Neutrophil (primary cell): ENCODE results near the gene UFC1.
"Not testable (repeated sequence)": the region's sequence is repeated elsewhere in the genome, so short reads cannot be mapped to it uniquely, and the experiment has no call there.

Experiments
- H3K27ac ChIP-seq: fragments of 200-600 bp; sonication (generic); 2 replicates; pipeline ENCODE4 v1.5.1; 2016; ENCODE audit warnings: mild to moderate bottlenecking, moderate library complexity
- H3K27me3 ChIP-seq: fragments of 200-600 bp; sonication (generic); 2 replicates; pipeline ENCODE4 v1.6.0; 2016; ENCODE audit warnings: mild to moderate bottlenecking
- H3K36me3 ChIP-seq: fragments of 200-600 bp; sonication (generic); 2 replicates; pipeline ENCODE4 v1.5.1; 2017
- H3K4me1 ChIP-seq, 2 experiments: fragments of 200-600 bp in 1 of 2; sonication (generic) in 1 of 2; 1 replicate in 1 of 2; 2 replicates in 1 of 2; pipeline versions ENCODE4 v1.5.1 to v1.6.1; 2013 to 2016; ENCODE audit warnings: low read depth in 1 of 2, low read length in 1 of 2, mild to moderate bottlenecking in 1 of 2, moderate library complexity in 1 of 2; ENCODE audit not compliant: control insufficient read depth in 1 of 2, insufficient read depth in 1 of 2
- H3K4me3 ChIP-seq, 2 experiments: fragments of 200-600 bp in 1 of 2; sonication (generic) in 1 of 2; 1 replicate in 1 of 2; 2 replicates in 1 of 2; pipeline ENCODE4 v1.5.1; 2013 to 2016; ENCODE audit warnings: low read depth in 1 of 2, low read length in 1 of 2, mild to moderate bottlenecking in 1 of 2, moderate library complexity in 1 of 2
- H3K9me3 ChIP-seq: fragments of 200-600 bp; sonication (generic); 2 replicates; pipeline ENCODE4 v1.5.1; 2016
- TF ChIP-seq, protein P1 (sequence below): fragments of 200-600 bp; sonication (generic); IDR thresholded peaks from 2 replicates; pipeline ENCODE4 v1.5.1; 2016; ENCODE audit warnings: antibody characterized with exemption

UFC1 gene

DNA sequence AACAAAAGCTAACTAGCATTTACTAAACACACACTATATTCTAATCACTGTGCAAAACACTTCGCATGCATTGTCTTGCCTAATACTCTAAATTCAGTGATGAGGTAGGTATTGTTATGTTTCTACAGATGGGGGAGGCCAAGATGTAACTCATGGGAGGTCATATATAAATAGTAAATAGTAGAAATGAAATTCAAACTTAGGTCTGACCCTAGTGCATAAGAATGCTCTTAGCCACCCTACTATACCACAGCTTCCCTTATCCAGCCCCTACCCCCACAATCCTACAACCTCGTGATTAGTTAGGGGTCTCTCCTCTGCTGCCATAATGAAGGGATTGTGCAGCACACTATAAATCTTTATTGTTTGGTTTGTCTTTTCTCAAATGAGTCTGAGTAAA is 39.2 kb upstream of the UFC1 start:
- Histone ChIP-seq H3K9me3 (no peaks in the 10 kb centered on the region), H3K36me3 (peaks cover 6% of the 10 kb centered on the region), H3K4me3 (no peak overlapping the region), H3K27me3 (no peaks in the 10 kb centered on the region), H3K27ac (no peak overlapping the region), H3K4me1 (peaks cover 36 to 38% of the 10 kb centered on the region in 2 experiments)
- TF ChIP-seq, protein P1, sequence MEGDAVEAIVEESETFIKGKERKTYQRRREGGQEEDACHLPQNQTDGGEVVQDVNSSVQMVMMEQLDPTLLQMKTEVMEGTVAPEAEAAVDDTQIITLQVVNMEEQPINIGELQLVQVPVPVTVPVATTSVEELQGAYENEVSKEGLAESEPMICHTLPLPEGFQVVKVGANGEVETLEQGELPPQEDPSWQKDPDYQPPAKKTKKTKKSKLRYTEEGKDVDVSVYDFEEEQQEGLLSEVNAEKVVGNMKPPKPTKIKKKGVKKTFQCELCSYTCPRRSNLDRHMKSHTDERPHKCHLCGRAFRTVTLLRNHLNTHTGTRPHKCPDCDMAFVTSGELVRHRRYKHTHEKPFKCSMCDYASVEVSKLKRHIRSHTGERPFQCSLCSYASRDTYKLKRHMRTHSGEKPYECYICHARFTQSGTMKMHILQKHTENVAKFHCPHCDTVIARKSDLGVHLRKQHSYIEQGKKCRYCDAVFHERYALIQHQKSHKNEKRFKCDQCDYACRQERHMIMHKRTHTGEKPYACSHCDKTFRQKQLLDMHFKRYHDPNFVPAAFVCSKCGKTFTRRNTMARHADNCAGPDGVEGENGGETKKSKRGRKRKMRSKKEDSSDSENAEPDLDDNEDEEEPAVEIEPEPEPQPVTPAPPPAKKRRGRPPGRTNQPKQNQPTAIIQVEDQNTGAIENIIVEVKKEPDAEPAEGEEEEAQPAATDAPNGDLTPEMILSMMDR: no peak

DNA sequence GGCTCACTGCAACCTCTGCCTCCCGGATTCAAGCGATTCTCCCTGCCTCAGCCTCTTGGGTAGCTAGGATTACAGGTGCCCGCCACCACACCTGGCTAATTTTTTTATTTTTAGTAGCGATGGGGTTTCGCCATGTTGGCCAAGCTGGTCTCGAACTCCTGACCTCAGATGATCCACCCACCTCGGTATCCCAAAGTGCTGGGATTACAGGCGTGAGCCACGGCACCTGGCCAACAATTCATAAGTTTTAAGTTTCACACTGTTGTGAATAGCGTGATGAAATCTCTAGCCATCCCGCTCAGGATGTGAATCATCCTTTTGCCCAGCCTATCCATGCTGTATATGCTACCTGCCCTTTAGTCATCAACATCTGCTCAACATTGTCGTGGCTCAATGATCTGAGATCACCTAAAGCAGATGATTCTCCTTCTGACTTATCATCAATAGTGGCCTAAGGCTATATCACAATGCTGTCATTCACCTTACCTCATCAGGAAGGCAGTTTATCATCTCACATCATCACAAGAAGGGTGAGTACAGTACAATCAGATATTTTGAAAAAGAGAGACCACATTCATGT is 38.6 kb upstream of the UFC1 start:
- H3K27me3 ChIP-seq: no peaks in the 10 kb centered on the region
- H3K4me3 ChIP-seq: no peak overlapping the region
- H3K9me3 ChIP-seq: no peaks in the 10 kb centered on the region
- no peak overlapping the region for H3K27ac ChIP-seq
- peaks cover 13% of the 10 kb centered on the region for H3K36me3 ChIP-seq
- TF ChIP-seq, protein P1: no peak
- H3K4me1 ChIP-seq: peaks cover 40 to 44% of the 10 kb centered on the region in 2 experiments

DNA sequence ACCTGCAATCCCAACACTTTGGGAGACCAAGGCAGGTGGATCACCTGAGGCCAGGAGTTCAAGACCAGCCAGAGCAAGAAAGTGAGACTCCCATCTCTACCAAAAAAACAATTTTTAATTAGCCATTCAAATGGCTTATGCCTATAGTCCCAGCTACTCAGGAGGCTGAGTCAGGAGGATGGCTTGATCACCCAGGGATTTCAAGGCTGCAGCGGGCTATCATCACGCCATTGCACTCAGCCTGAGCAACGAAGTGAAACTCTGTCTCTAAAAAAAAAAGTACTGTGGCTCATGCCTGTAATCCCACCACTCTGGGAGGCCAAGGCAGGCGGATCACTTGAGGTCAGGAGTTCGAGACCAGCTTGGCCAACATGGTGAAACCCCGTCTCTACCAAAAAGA is 37.8 kb upstream of the UFC1 start:
- peaks cover 43 to 48% of the 10 kb centered on the region in 2 experiments for H3K4me1 ChIP-seq
- H3K27ac ChIP-seq: not testable (repeated sequence)

DNA sequence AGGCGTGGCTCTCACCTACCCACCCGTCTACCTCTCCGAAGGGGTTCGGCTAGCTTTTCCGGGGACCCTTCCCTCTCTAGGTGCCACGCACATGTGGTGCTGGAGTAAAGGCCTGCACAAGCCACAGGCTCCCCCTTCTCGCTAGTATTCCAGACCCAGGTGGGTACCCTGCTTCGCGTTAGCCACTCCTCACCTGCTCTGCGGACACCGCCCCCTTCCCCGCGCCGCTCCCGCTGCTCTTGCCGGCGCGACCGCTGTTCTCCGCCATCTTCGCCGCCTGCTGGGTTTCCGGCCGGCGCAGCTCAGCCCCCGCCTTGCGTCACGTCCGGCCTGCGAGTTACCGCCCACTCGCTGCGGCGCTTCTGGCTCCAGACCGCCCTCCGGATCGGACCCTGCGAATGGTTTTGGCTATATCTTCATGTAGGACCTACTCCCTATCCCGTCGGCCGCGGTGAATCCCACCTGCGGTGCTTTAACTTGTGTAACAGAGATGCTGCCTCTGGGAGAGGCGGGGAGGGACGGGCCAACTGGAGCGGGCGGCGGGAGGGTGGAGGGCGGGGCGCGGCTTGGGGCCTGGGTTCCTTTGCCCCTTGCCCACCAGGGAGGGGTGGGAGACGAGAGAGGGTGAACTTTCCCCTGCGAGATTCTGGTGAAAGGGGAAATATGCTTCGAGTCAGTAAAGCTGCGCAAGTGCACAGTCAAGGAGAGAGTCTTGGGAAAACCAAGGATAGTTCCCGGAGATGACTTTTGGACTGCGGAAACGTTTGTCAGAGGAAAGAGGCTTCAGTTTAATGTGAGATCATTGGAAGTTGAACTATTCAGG is 35.8 kb upstream of the UFC1 start, which contains the start of the genes NIT1 and PFDN2:
NIT1 (plus strand) TSS at position 347 of the 823 bp plus-strand sequence; CDS start at position 419, 72 bp downstream.
PFDN2 (minus strand) TSS at position 279 of the 823 bp plus-strand sequence; CDS start at position 268, 11 bp downstream.
- TF ChIP-seq, protein P1: peak; percentile 53
- H3K4me1 ChIP-seq: peaks cover 50 to 54% of the 10 kb centered on the region in 2 experiments

More for the DNA sequence above, 37.8 kb upstream of the UFC1 start:
- peaks cover 20% of the 10 kb centered on the region for H3K36me3 ChIP-seq
- not testable (repeated sequence) for H3K4me3 ChIP-seq, H3K27me3 ChIP-seq, H3K9me3 ChIP-seq

DNA sequence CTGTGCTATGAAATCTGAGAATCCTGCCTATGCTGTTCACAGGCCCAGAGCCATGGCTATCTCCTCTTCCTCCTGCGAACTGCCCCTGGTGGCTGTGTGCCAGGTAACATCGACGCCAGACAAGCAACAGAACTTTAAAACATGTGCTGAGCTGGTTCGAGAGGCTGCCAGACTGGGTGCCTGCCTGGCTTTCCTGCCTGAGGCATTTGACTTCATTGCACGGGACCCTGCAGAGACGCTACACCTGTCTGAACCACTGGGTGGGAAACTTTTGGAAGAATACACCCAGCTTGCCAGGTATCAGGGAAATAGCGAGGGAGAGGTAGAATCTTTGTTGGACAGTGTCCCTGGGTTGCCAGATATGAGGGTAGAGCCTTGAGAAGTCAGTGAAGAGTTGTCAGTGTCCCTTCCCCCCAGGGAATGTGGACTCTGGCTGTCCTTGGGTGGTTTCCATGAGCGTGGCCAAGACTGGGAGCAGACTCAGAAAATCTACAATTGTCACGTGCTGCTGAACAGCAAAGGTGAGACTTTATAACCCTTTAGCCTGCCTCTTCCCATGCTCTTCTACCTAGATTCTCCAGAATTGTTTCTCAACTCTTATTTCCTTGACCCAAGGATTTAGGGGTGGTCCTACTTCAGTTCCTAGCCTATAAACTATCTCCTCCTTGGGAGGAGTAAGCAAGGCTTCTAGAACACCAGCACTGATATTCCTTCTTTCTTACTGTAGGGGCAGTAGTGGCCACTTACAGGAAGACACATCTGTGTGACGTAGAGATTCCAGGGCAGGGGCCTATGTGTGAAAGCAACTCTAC is 34.5 kb upstream of the UFC1 start:
- Histone ChIP-seq H3K4me1 (peaks cover 50 to 54% of the 10 kb centered on the region in 2 experiments), H3K27ac (peak overlapping the region; percentile 91), H3K9me3 (no peaks in the 10 kb centered on the region), H3K4me3 (peak overlapping the region; percentile 86 to 95), H3K27me3 (no peaks in the 10 kb centered on the region), H3K36me3 (peaks cover 50% of the 10 kb centered on the region)
- TF ChIP-seq, protein P1: peak; percentile 42

More for the DNA sequence above, 35.8 kb upstream of the UFC1 start, which contains the start of the genes NIT1 and PFDN2:
- Histone ChIP-seq H3K9me3 (no peaks in the 10 kb centered on the region), H3K27ac (peak within 1 kb of the TSS; percentile 91), H3K27me3 (no peaks in the 10 kb centered on the region), H3K4me3 (peak within 1 kb of the TSS; percentile 86 to 95), H3K36me3 (peaks cover 37% of the 10 kb centered on the region)
